Stimulated activated naive CD8-positive, alpha-beta T cell treated with anti-CD3 and anti-CD28 coated beads, Interleukin-15, amount 100 ng/mL, for 72 hours (primary cell): ENCODE data around the gene ENC1.
A peak's percentile ranks its signal among the peaks of the same experiment; 100 is the strongest.

Experiments used
- ATAC-seq: fragments of 150-1000 bp; cut with Tn5 transposase; 2 replicates; pipeline ENCODE4 v1.10.0; 2021; ENCODE audit warnings: mild to moderate bottlenecking, moderate library complexity
- DNase-seq, 2 donors: peaks; one replicate each; pipeline ENCODE4 v3.0.0; 2021 to 2022
- H3K27ac Mint-ChIP-seq, 2 donors: one replicate each; pipeline ENCODE4 v1.8.0; 2022; ENCODE audit warnings: mild to moderate bottlenecking in 2 of 2, mixed read lengths in 2 of 2, moderate library complexity in 2 of 2
- H3K27me3 Mint-ChIP-seq: one replicate; pipeline ENCODE4 v1.8.0; 2022; ENCODE audit warnings: mixed read lengths
- H3K4me1 Mint-ChIP-seq: one replicate; pipeline ENCODE4 v1.8.0; 2022; ENCODE audit warnings: mild to moderate bottlenecking, mixed read lengths
- H3K4me3 Mint-ChIP-seq, 2 donors: one replicate each; pipeline ENCODE4 v1.8.0; 2022; ENCODE audit warnings: mild to moderate bottlenecking in 2 of 2, mixed read lengths in 2 of 2, moderate library complexity in 1 of 2
- H3K9me3 Mint-ChIP-seq, 2 donors: one replicate each; pipeline ENCODE4 v1.8.0; 2022; ENCODE audit warnings: mixed read lengths in 2 of 2

ENC1 gene

DNA sequence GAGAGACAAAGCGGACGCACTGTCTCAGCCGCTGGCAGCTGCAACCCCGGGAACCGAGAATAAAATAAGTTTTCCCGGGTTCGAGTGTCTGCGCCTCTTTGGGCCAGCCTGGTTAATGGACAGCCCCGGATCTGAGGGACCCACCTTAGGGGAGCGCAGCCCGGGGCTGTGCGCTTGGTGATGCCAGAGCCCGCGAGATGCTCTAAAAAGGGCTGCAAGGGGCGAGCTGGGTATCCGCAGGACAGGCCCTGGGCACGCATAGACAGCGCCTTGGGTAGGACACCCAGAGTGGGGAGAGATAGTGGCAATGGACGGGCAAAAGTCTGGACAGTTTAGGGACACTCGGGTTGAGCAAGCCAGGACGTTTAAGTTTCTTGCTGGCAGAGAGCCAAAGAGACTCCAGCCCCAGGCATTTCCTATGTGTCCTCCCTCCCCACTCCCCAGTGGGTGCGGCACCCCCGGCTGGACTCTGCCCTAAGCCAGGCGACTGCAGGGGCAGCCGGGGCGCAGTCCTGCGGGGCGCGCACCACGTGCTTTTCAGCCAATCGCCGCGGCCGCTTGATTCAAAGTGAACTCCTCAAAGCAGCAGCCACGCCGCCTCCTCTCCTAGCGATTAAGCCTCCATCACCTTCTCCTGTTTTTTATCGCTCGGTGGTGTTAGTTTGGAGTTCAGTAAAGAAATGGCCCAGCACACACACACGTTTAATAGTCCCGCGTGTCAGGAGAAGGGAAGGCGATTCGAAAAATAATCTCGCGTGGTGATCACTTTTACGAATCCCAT is 616 bp upstream of the ENC1 start:
- Mint-ChIP-seq H3K4me1 (peaks cover 47% of the 10 kb centered on the region), H3K27ac (no peak overlapping the region), H3K4me3 (peak overlapping the region; percentile 90 to 97), H3K9me3 (no peaks in the 10 kb centered on the region), H3K27me3 (peaks cover 81% of the 10 kb centered on the region)
- DNase-seq, result peak; percentile 31 to 42
- peak; percentile 49 for ATAC-seq

DNA sequence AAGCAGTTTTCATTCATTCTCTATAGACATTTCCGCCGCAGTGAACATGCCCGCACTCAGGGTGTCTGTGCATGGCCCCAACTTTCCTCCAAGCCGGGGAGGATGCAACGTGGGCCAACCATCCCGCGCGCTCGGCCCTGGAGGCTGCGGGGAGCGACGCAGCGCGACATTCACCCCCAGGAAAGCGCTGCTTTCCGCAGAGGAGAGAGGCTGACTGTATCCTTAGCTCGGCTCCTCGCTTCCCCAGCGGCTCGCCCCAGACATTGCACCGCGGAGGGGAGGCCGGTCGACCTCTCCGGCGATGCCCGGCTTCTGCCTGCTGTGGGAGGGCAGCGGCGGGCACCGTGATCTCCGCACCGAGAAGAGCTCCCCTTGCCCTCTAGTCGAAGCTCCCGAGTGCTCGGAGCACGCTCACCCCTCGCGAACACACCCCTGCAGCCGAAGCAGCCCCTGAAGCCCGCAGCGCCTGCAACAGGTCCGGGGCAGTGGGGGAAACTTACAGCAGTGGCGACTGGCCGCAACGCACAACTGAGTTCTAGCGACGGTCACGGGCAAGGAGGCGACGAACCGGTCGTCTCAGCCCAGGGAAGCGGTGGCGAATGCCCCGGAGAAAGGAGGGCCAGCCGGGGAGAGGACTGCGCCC is 600 bp downstream of the ENC1 start:
- Mint-ChIP-seq H3K27me3 (peaks cover 91% of the 10 kb centered on the region), H3K27ac (peak overlapping the region in 1 of 2 donors; percentile 67)

DNA sequence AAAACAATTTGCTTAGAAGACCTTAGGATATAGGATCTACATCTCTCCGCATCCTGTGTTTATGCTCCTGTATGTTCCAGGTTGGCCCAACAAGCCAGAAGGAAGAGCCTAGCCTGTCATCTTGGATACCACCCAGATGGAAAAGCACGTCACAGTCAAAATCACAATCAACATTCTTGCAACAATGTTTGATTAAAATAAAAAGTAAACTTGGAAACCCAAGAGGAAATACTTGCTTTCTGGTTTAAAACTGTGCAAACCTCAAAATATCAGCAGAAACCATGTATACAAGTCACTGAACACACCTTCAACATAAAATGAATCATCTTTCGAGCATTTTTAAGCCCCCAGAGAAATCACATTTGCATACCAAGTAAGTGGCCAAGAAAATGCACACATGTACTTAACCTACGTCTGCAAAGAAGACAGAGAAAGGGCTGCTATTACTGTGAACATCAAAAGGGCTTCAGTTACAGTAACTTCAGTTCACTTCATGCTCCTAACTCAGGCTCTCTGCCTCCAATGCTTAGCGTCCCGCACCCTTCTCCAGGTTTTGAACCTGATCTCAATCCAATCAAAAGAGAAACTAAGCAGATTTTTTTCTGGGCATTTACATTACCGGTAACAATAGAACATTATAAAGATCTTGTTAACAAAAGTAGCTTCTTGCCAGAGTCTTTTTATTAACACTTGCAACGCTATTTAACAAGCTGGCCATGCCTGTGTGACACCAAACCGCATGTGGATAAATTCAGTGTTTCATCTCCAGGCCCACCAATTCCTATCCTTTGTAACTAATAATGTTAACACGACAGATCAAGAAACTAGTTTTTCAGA is 1.3 kb downstream of the ENC1 start:
- Mint-ChIP-seq H3K4me1 (peaks cover 47% of the 10 kb centered on the region), H3K9me3 (no peaks in the 10 kb centered on the region), H3K4me3 (peak overlapping the region; percentile 90 to 97), H3K27ac (peak overlapping the region in 1 of 2 donors; percentile 27), H3K27me3 (peaks cover 93% of the 10 kb centered on the region)
- no peak for DNase-seq
- peak; percentile 42 for ATAC-seq

More for the DNA sequence above, 600 bp downstream of the ENC1 start:
- Mint-ChIP-seq H3K4me3 (peak overlapping the region; percentile 90 to 97), H3K9me3 (no peaks in the 10 kb centered on the region), H3K4me1 (peaks cover 47% of the 10 kb centered on the region)
- peak in 1 of 2 donors; percentile 48 for DNase-seq
- ATAC-seq, result peak; percentile 60

DNA sequence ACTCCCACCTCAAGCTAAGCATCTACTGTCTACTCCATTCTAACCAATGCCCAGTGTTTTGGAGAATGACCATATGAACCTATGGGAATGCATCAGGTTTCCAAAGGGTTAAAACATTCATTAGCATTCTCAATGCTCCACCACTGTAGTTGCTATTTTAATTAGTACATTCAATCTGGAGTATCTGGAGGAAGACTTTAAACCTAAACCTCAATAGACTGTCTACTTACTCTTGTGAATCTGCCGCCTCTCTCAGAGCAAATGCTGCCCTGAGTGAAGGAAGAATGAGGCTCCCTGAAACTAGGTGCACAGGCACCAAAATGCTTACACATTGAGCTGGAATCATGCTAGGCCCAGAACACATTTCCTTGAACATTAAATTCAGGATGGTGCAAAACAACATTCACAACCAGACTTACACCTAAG is 2.0 kb downstream of the ENC1 start:
- no peak for ATAC-seq
- H3K27ac Mint-ChIP-seq, result no peak overlapping the region
- peak overlapping the region in 1 of 2 donors; percentile 97 for H3K4me3 Mint-ChIP-seq
- peaks cover 87% of the 10 kb centered on the region for H3K27me3 Mint-ChIP-seq
- H3K9me3 Mint-ChIP-seq, result no peaks in the 10 kb centered on the region
- DNase-seq, result no peak
- H3K4me1 Mint-ChIP-seq, result peaks cover 47% of the 10 kb centered on the region

DNA sequence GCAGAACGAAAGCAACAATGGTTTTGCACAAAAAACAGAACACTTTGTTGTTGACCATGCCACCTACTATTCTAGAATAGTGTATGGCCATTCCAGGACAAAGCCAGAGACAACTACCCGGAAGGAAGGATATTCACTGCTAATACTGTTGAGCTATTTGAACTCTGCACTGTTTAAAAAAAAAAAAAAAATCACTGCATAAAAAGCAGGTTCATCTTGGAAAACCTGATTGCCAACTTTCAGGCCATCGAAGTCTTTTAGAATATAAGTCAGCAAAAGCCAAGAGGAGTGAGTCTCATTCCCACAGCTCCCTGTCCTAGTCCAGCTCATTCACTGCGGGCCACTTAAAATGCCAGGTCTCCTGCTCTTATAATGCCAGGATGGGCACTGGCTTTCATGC is 4.0 kb downstream of the ENC1 start:
- H3K27me3 Mint-ChIP-seq, result peaks cover 67% of the 10 kb centered on the region
- peaks cover 49% of the 10 kb centered on the region for H3K4me1 Mint-ChIP-seq
- DNase-seq, result no peak
- H3K9me3 Mint-ChIP-seq, result no peaks in the 10 kb centered on the region
- no peak overlapping the region for H3K4me3 Mint-ChIP-seq
- H3K27ac Mint-ChIP-seq, result no peak overlapping the region
- ATAC-seq, result no peak

DNA sequence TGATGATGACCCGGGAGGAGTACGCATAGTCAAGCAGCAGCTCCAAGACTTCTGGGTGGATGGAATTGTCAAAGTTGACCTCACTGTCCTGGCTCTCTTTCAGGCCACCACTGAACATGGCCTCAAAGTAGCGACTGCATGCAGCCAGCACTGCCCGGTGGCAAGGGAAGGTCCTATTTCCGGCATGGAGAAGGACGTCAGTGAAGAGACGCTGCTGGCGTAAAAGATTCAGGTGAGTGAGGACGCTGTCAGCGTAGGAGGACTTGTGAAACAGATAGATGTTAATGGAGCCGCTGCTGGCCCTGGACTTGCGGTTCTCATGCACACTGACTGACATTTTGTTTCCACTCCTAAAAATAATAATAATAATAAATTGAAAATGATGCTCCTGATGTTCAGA is 4.4 kb downstream of the ENC1 start:
- peaks cover 63% of the 10 kb centered on the region for H3K27me3 Mint-ChIP-seq

DNA sequence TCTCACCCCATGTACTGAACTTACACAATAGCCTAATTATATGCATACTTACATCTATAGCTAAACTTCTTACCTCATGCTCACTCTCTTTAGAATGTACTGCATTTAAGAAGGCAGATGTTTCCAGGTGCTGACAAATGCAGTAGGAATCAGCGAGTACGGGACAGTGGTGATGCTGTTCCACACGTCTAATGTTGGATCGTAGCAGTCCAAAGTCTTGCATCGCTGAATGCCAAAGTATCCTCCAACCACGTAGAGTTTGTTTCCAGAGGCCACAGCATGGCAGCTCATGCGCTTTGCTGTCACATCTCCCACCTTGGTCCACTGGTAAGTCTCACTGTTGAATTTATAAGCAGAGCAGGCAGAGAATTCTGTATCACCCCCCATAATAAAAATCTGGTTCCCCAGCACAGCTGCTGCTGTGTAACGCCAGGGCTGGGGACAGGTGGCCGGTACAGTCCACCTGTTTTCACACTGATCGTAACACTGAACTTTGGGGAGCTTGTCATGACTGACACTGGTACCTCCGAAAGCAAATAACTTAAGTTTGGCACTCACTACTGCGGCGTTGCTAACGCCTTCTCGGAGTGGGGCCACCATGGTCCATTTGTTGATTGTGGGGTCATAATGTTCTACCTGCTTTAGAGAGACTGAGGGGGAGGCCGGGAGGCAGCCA is 5.8 kb downstream of the ENC1 start:
- Mint-ChIP-seq H3K27me3 (peaks cover 49% of the 10 kb centered on the region), H3K4me1 (peaks cover 46% of the 10 kb centered on the region), H3K9me3 (no peaks in the 10 kb centered on the region), H3K4me3 (no peak overlapping the region), H3K27ac (no peak overlapping the region)
- no peak for DNase-seq
- ATAC-seq, result no peak

More for the DNA sequence above, 4.4 kb downstream of the ENC1 start:
- Mint-ChIP-seq H3K9me3 (no peaks in the 10 kb centered on the region), H3K4me1 (peaks cover 49% of the 10 kb centered on the region), H3K4me3 (no peak overlapping the region), H3K27ac (no peak overlapping the region)
- DNase-seq (no peak), ATAC-seq (no peak)

DNA sequence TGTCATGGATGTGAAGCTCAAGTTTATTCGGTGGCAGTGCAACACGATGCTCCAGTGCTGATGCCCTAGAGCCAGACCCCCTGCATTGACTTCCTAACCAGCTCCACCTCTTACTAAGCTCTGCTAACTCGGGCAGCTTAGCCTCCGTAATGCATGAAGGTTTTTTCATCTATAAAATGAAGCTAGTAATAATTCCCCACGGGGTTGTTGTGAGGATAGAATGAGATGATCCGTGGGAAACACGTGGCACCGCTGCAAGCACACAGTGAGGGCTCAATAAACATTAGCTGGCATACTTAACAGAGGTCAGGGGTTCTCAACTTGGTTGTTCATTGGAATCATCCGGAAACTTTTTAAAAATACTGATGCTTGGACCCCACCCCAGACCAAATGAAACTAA is 6.8 kb downstream of the ENC1 start:
- no peak for ATAC-seq
- Mint-ChIP-seq H3K27me3 (peaks cover 38% of the 10 kb centered on the region), H3K4me3 (no peak overlapping the region), H3K27ac (no peak overlapping the region), H3K4me1 (peaks cover 35% of the 10 kb centered on the region), H3K9me3 (no peaks in the 10 kb centered on the region)
- no peak for DNase-seq

DNA sequence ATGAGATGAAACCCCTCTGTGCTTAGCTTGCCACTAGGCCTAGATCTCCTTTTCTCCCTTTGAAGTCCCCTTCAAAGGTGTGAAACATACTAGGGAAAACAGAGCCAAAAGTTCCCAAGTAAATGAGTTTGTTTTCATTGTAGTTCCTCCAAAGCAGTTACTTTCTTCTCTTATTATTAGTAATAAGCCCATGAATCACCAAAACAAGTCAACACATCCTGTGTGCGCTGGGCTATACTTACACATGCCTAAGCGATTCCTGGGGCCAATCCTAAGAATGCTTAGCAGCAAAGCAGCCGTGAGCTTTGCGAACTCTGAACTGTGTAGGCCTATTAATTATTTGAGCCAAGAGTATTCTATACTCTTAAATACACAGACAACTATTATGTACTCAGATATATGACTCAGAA is 7.6 kb downstream of the ENC1 start:
- ATAC-seq (no peak), DNase-seq (no peak)
- Mint-ChIP-seq H3K27ac (no peak overlapping the region), H3K4me3 (no peak overlapping the region), H3K27me3 (peaks cover 32% of the 10 kb centered on the region), H3K4me1 (peaks cover 28% of the 10 kb centered on the region), H3K9me3 (no peaks in the 10 kb centered on the region)

DNA sequence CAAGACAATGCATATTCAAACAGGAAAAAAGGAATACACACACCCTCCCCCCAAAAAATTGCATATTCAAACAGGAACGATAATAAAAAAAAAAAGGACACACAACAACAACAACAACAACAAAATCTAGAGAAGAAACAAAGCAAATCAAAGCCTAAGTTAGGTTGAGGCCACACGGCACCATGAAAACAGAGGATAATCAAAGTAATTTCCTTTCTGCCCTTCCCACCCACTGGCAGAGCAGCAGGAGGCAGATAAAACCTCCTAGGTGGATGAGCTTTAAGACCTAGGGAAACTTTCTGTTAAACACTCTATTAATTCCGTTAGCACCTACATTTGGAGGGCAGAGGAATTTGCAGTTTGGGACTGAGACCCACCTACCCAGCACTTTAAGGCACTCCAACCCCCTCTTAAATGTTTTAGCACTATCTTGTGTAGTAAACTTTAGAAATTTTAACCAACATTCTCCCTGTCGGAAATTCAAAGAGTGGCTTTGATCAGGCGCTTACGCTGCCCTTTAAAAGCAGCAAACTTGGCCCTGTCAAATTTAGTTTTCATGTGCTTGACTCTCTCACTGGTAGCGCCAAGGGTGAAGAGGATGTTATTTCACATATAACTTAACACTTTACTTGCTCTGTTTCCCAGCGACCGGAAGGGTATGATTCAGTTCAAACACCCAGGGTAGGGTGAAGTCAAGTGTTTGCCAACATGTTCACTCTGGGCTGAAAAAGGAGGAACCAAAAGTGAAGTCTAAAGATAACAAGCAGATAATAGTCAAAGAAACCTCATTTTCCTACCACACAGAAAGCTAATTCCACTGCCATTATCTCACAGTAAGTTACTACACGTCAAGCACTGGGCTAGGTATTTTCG is 9.2 kb downstream of the ENC1 start:
- H3K27me3 Mint-ChIP-seq, result peaks cover 18% of the 10 kb centered on the region

DNA sequence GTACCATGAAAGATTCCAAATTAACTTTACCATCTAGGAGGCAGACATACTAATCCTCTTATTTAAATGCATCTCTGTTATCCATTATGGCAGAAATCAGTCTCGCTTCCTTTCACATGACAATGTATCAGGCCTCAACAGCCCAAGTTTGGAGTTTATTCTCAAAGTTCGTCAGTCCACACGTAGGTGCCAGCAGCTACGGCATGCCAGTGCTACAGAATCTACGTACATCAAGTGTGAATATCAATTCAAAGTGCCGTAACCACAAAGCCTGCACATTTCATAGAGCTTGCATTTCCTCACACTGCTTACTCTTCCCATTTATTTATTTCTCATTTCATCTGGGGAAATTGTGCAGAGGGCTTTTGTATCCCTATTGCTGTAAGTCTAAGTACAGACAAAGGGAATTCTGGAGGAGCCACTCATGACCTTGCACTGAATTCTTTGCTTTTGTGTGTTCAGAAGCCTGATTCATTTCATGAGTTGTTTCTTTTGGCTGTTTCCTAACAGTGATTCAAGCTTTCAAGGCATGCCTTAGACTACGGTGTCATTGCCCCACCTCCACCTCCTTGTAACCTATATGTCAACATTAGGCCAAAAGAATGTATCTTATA is 10.0 kb downstream of the ENC1 start:
- Mint-ChIP-seq H3K9me3 (no peaks in the 10 kb centered on the region), H3K27me3 (peaks cover 18% of the 10 kb centered on the region), H3K4me3 (peak overlapping the region in 1 of 2 donors; percentile 21), H3K27ac (no peak overlapping the region), H3K4me1 (peaks cover 26% of the 10 kb centered on the region)
- DNase-seq (no peak), ATAC-seq (peak; percentile 44)

More for the DNA sequence above, 9.2 kb downstream of the ENC1 start:
- Mint-ChIP-seq H3K4me1 (peaks cover 26% of the 10 kb centered on the region), H3K9me3 (no peaks in the 10 kb centered on the region), H3K4me3 (peak overlapping the region; percentile 22 to 60), H3K27ac (peak overlapping the region in 1 of 2 donors; percentile 44)
- DNase-seq (peak in 1 of 2 donors; percentile 26), ATAC-seq (peak; percentile 84)

DNA sequence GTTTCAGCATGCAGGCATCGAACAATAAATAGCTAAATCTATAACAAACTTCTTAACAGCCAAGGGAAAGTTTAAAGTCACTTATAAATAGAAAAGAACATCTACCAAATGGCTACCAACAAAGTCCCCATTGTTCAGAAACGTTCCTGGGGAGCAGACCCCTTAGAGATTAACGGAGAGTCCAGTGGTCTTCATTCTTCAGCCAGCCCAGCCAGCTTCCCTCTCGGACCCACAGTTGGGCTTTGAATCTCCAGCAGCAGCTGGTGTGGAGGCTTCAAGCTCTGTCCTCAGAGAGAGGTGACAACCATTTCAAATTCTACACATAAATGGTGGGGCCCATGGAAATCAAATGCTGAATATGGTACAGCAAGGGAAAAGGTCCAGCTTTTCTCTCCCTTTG is 11.2 kb downstream of the ENC1 start:
- Mint-ChIP-seq H3K4me1 (peaks cover 26% of the 10 kb centered on the region), H3K27ac (no peak overlapping the region), H3K4me3 (no peak overlapping the region), H3K27me3 (peaks cover 15% of the 10 kb centered on the region), H3K9me3 (no peaks in the 10 kb centered on the region)
- ATAC-seq, result no peak
- no peak for DNase-seq

DNA sequence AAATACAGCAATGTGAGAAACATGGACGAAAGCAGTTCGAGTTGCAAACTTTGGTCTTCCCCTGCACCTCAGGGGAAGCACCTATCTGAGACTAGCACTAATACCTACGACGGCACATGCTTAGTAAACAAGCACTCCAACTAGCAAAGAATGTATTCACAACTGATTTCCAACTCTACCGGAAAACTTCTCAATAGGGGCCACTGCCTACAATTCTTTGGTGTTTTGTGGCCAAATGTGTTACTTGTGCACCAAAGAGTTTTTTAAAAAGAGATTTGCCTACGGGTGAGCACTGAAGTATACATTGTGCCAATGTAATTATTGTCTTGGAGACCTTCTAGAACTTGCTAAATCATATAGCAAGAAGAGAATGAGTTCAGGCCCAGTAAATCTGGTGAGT is 12.2 kb downstream of the ENC1 start:
- no peaks in the 10 kb centered on the region for H3K9me3 Mint-ChIP-seq

DNA sequence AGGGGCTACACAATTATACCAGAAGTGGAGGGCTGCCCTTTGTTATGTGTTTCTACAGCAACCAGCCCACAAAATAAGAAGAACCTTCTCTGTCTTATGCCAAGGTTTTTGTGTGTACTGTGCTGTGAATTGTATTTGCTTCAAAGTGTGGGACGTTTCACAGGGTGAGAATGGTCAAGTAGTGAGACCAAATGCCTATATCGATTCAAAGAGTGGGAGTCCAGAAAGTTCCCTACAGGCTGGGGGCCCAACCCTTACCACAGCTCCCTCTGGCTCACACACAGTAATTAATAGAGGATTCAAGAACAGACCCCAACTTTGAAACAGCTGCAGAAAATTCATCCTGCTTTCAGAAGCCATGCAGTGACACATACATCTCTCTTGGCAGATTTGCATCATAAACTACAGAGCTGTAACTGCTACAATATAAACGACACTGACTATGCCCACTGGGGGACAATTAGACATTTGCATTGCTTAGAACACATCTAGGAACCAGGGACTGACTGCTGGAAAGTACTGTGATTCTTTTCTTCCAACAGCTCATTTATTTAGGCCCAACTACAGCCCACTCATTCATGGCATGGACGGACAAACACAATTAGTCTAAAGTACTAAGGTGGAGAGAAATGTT is 12.8 kb downstream of the ENC1 start:
- no peaks in the 10 kb centered on the region for H3K9me3 Mint-ChIP-seq
- no peak overlapping the region for H3K27ac Mint-ChIP-seq
- DNase-seq, result no peak
- ATAC-seq, result no peak
- H3K4me1 Mint-ChIP-seq, result peaks cover 26% of the 10 kb centered on the region
- H3K4me3 Mint-ChIP-seq, result no peak overlapping the region
- H3K27me3 Mint-ChIP-seq, result peaks cover 27% of the 10 kb centered on the region

More for the DNA sequence above, 12.2 kb downstream of the ENC1 start:
- H3K4me1 Mint-ChIP-seq, result peaks cover 26% of the 10 kb centered on the region
- DNase-seq, result no peak
- no peak for ATAC-seq
- H3K27me3 Mint-ChIP-seq, result peaks cover 25% of the 10 kb centered on the region
- no peak overlapping the region for H3K4me3 Mint-ChIP-seq
- no peak overlapping the region for H3K27ac Mint-ChIP-seq
